ENCODE measurements around the gene RPS27L. TPM values are rescaled to one million over a fixed set of nuclear protein-coding genes. Genes with fewer than 3 reads are reported as not detected.

RPS27L gene
- total RNA-seq, 1 experiment from 2014 or later: 77.0 TPM

- Histone ChIP-seq H4K20me1 (ENCODE audit: insufficient read depth) (no peaks in the 10 kb centered on the region), H3K4me2 (no peak overlapping the region), H3K36me3 (ENCODE audit: low read depth) (no peaks in the 10 kb centered on the region; the same call in 1 of the 2 replicates), H3K9me3 (ENCODE audit: insufficient read depth, low read depth) (no peaks in the 10 kb centered on the region), H3K27ac (no peak overlapping the region), H3K79me2 (ENCODE audit: low read depth) (no peaks in the 10 kb centered on the region), H3K4me3 (no peak overlapping the region), H2AFZ (no peak overlapping the region), H3K9me2 (ENCODE audit: insufficient read depth) (peaks cover 2% of the 10 kb centered on the region; the same call in 1 of the 2 replicates), H3K4me1 (replicated peaks; ENCODE audit: insufficient read depth) (no peaks in the 10 kb centered on the region; the same call in 1 of the 2 replicates), H3F3A (ENCODE audit: insufficient read depth, low read depth) (no peaks in the 10 kb centered on the region; the same call in 1 of the 2 replicates), H3K27me3 (ENCODE audit: insufficient read depth, low read depth) (no peaks in the 10 kb centered on the region)
- intact Hi-C loops (cut with micrococcal nuclease; ENCODE audit: unreplicated experiment): no loop called here
- POLR2A ChIA-PET (ENCODE audit: unreplicated experiment): no interaction called here
- TF ChIP-seq CTCF (conservative IDR thresholded peaks at IDR 0.05) (no peak), EZH2 (IDR thresholded peaks at IDR 0.05; ENCODE audit: low read depth) (no peak)
- no peak for DNase-seq
- CTCF ChIA-PET: no interaction called here
- BruUV-seq (replicated peaks): no TSS peak
These were observed 32.8 kb downstream of the RPS27L start for GRCh38 chr15:63124506-63124905.

GRCh38 chr15:63122002-63122875 lies 35.0 kb downstream of the RPS27L start:
- H3K4me2 ChIP-seq: peak overlapping the region; percentile 87
- BruUV-seq (replicated peaks): no TSS peak
- H3F3A ChIP-seq (ENCODE audit: insufficient read depth, low read depth): no peaks in the 10 kb centered on the region; the same call in 1 of the 2 replicates
- ChIA-PET CTCF (no interaction called here), POLR2A (ENCODE audit: unreplicated experiment) (interaction anchor here (0.7 kb wide), 1 partner anchor 8 kb away, joined by 3 read pairs; no protein-coding TSS in a partner anchor)
- H3K36me3 ChIP-seq (ENCODE audit: low read depth): no peaks in the 10 kb centered on the region
- TF ChIP-seq CTCF (conservative IDR thresholded peaks at IDR 0.05) (peak; percentile 58; the same call in 1 of the 2 replicates), EZH2 (IDR thresholded peaks at IDR 0.05; ENCODE audit: low read depth) (no peak)
- H3K27me3 ChIP-seq (ENCODE audit: insufficient read depth, low read depth): no peaks in the 10 kb centered on the region
- H4K20me1 ChIP-seq (ENCODE audit: insufficient read depth): no peaks in the 10 kb centered on the region
- peak overlapping the region; percentile 77 for H3K4me3 ChIP-seq
- DNase-seq: peak; percentile 66 to 88
- intact Hi-C loops (cut with micrococcal nuclease; ENCODE audit: unreplicated experiment): no loop called here
- no peaks in the 10 kb centered on the region for H3K79me2 ChIP-seq (ENCODE audit: low read depth)
- no peaks in the 10 kb centered on the region for H3K9me3 ChIP-seq (ENCODE audit: insufficient read depth, low read depth)
- H3K4me1 ChIP-seq (replicated peaks; ENCODE audit: insufficient read depth): no peaks in the 10 kb centered on the region; the same call in 1 of the 2 replicates
- peak overlapping the region; percentile 95 for H2AFZ ChIP-seq
- no peaks in the 10 kb centered on the region for H3K9me2 ChIP-seq (ENCODE audit: insufficient read depth)
- no peak overlapping the region for H3K27ac ChIP-seq

DNA sequence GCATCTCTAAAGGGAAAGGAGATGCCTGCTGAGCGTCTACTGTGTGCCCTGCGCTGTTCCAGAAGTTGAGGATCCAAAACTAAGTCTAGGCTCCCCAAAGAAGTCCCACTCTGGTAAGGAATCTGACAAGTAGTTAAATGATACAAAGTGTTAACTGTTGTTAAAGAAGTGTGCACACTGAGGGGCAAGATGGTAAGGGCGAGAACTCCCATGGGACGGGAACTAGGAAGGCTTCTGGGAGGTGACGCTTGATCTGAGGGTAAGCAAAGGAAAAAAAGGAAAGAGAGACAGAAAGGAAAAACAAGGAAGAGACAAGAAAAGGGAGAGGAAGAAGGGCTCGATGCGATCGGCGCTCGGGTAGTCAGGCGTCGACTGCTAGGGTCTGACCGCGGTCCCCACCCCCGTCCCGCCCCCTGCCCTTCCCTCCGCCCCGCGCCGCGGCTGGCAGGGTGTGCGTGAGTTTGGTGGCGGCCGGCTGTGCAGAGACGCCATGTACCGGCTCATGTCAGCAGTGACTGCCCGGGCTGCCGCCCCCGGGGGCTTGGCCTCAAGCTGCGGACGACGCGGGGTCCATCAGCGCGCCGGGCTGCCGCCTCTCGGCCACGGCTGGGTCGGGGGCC lies 35.8 kb downstream of the RPS27L start, which contains the start of gene LACTB:
TSS of gene LACTB (plus strand) at position 480 of the 620 bp plus-strand sequence. CDS start at position 491, 11 bp downstream.
- TF ChIP-seq EZH2 (IDR thresholded peaks at IDR 0.05; ENCODE audit: low read depth): no peak
- TF ChIP-seq CTCF (conservative IDR thresholded peaks at IDR 0.05): no peak
- no peaks in the 10 kb centered on the region; the same call in 1 of the 2 replicates for H3K4me1 ChIP-seq (replicated peaks; ENCODE audit: insufficient read depth)
- DNase-seq: peak; percentile 63 to 79
- peak within 1 kb of the TSS; percentile 77 for H3K4me3 ChIP-seq
- ChIA-PET POLR2A (ENCODE audit: unreplicated experiment) (interaction anchor here (0.7 kb wide), 1 partner anchor 8 kb away, joined by 3 read pairs; no protein-coding TSS in a partner anchor), CTCF (no interaction called here)
- no peaks in the 10 kb centered on the region for H3K79me2 ChIP-seq (ENCODE audit: low read depth)
- H3F3A ChIP-seq (ENCODE audit: insufficient read depth, low read depth): no peaks in the 10 kb centered on the region; the same call in 1 of the 2 replicates
- peak within 1 kb of the TSS; percentile 28; the same call in 1 of the 2 replicates for H3K27ac ChIP-seq
- no peaks in the 10 kb centered on the region for H3K9me3 ChIP-seq (ENCODE audit: insufficient read depth, low read depth)
- no peaks in the 10 kb centered on the region for H3K27me3 ChIP-seq (ENCODE audit: insufficient read depth, low read depth)
- no TSS peak for BruUV-seq (replicated peaks)
- peak within 1 kb of the TSS; percentile 87 for H3K4me2 ChIP-seq
- H3K9me2 ChIP-seq (ENCODE audit: insufficient read depth): no peaks in the 10 kb centered on the region
- intact Hi-C loops (cut with micrococcal nuclease; ENCODE audit: unreplicated experiment): loop anchor here (2.0 kb wide), 1 partner anchor 35 kb away; the partner anchor contains the start of gene RPS27L
- peak within 1 kb of the TSS; percentile 95 for H2AFZ ChIP-seq
- no peaks in the 10 kb centered on the region for H3K36me3 ChIP-seq (ENCODE audit: low read depth)
- no peaks in the 10 kb centered on the region for H4K20me1 ChIP-seq (ENCODE audit: insufficient read depth)
